Stimulated activated CD4-positive, alpha-beta T cell treated with anti-CD3 and anti-CD28 coated beads, Interleukin-1b, Interleukin-23, amount 100 ng/mL, for 48 hours (primary cell): ENCODE results near the gene SKAP1.
"Not testable (repeated sequence)": the region's sequence is repeated elsewhere in the genome, so short reads cannot be mapped to it uniquely, and the experiment has no call there.

Experiments
- DNase-seq: peaks from one replicate; pipeline ENCODE4 v3.0.0-alpha.2; 2020

The SKAP1 gene

DNA sequence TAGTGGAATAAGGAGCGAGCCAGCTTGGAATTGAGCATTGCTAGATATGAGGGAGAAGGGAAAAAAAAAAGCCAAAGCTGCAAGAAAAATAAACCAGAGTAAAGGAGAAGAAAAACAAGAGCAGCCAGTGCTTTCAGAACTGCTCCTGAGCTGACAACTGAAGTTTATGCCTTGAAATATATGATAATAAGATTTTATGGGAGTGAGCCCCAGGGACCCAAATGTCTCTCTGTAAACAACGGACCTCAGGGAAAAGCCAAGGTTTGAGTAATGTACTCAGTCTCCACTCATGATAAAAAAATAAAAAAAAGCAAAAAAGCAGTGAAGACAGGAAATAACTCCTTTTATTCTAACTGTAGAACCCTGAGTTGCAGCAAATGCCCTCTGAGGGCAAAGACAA, 189.9 kb downstream of the SKAP1 start:
- no peak for DNase-seq

DNA sequence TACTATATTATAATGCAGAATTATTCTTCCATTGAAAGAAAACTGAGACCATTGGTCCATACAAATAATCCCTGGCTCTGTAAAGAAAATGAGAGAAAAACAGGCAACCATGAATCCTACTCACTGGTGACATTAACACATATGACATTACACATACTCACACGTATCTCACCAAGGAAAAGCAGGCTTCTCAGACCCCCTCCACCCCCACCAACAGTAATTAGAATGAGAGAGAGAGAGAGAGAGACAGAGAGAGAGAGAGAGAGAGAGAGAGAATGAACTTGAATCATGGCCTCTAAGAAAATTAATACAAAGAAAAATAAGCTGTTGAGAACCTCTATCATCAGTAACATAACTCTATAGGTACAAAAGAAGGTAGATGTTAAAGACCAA, 190.4 kb downstream of the SKAP1 start:
- no peak for DNase-seq

DNA sequence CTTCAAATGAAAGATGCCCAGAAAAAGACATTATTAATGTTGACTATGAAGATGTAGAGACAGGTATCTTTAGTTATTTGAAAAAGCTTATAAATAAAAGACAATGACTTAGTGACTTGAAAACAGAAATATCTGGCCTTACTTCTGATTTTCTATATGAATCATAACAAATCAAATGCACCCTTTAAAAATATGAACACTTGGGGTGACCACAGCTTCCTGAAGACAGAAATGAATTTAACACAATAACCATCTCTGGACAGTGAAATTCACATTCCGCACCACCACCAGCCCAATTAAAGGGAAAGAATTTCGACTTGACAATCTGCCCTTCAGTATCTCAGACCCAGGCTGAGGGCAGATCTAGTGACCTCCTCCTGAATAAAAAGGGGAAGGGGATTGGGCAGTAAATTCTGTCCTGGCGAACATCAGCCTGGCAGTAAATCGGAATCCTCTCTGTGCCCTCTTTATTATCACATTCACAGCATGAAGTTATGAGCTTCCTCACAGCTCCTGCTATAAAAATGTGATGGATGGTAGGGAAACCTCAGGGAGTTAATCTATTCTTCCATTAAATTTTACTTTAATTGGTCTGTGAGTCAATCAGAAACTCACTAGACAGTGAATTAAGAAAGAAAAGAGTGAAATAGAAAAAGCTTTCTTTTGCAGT, 190.9 kb downstream of the SKAP1 start:
- DNase-seq = no peak

DNA sequence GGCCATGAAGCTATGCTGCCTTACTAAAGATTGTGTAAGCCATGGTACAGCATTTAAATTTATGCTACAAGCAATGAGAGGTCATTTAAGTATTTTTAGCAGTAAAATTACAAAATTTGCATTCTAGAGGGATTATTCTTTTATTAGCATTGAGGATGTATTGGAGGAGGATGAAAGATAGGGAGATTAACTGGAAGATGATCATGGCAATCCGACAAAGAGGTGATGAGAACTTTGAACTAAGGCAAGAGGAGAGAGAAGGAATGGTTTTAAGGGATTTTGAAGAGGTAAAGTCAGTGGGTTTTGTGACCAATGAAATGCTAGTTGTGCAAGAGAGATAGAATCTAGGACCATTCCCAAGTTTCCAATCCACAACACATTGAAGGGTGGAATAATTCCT, 192.6 kb downstream of the SKAP1 start:
- no peak for DNase-seq

DNA sequence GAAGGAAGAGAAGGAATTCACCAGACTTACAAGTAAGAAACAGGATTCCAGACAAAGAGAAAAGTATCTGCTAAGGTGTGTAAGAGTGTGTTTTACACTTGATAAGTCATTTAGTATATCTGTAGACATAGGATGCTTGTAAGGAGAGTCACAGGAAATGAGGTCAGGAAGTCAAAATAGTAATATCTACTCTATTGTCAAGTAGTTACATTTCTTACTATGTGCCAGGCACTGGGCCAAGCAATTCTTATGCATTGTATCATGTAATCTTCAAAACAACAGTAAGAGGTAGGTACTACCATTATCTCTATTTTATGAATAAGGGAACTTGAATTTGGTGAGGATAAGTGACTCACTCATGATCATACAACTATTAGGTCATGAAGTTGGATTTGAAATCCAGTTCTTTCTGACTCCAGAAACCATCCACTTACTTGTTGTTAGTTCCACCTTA, 193.3 kb downstream of the SKAP1 start:
- DNase-seq = no peak

DNA sequence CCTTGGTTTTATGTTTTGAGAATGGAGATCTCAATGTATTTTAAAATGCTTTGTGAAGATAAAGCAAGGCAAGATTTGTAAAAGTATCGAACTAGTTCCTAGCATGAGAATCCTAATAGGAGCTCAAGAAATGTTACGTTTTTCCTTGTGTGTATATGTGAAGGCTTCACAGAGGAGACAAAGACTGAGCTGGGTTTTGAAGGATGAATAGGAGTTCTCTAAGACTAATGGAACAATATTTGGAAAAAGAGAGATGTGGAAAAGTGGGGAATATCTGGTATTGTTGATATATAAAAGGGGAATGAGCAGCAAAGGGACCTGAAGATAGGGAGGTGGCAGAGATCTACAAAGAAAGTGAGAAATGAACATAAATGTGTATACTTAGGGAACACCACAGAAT, 195.1 kb downstream of the SKAP1 start:
- DNase-seq = no peak

DNA sequence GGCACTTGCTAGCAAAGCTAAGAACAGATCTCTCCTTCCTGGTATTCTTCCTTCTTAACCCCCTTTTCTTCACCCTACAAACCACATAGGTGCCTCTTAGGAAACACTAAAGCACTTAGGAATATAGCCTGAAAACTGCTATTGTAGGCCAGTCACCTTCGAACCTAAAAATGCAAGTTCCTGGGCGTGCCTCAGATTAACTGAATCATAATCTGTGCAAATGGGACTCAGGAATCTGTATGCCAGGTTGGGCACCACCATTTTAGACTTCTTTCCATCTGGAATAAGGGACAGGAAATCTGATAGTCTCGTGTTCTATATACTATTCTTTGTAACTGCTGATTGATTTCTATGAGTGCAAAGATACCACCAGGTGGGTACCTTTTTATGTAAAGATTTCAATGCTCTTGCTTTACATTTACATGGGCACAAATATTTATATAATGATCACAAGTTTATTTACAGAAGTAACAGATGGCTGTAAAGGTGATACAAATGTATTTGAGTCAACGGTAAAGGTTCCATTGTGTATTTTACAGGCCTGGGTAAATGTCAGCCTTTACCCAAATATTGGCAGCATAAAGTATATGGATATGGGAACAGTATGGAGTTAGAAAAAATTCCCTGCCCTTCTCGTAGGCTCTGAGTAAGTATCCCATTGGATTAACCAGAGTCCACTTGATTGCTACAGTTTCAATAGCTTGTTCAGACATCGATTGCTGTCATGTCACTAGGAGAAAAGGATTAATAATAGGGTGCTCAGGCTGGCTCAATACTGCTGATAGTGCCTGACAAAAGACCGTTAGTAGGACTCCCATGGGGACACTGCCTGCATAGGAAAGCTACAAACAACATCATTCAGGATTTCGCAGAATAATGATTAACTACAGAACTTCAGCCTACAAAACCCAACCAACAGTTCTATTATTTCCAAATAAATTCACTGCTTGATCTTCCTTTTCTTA, 197.7 kb downstream of the SKAP1 start:
- no peak for DNase-seq

DNA sequence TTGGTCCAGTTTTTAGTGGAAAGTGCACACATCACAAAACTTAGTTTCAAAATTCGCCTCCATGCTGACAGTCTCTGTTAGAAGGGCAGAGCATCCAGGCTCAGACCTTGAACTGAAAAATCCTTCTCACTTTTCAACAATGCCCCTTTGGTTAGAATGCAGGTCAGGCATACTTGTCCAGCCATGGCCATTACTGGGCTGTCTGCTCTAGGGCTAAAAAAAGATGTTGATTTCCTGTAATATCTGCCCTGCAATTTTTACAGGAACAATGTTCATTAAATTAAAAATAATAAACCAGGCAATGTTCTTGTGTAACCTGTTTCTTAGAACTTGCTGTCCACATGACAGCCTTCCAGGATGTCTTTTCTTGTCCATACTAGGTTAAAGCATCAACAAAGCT, 200.1 kb downstream of the SKAP1 start:
- no peak for DNase-seq

DNA sequence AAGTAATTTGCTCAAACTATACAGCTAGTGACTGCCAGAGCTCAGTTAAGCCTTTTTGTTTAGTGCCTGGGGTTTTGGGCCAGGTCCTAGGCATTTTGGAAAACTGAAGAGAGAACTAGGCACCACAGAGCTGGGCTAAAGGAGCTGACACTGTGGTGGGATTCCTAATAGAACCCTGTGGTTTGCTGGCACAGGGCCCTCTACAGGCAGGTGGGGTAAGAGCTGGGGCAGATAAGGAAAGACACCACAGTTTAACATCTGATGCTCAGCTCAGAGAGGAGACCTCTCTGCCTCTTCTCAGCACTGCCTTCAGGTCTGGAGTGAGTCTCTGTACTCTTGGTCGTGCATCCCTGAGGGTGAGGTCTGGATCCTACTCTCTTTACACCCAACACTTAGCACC, 201.3 kb downstream of the SKAP1 start:
- no peak for DNase-seq

DNA sequence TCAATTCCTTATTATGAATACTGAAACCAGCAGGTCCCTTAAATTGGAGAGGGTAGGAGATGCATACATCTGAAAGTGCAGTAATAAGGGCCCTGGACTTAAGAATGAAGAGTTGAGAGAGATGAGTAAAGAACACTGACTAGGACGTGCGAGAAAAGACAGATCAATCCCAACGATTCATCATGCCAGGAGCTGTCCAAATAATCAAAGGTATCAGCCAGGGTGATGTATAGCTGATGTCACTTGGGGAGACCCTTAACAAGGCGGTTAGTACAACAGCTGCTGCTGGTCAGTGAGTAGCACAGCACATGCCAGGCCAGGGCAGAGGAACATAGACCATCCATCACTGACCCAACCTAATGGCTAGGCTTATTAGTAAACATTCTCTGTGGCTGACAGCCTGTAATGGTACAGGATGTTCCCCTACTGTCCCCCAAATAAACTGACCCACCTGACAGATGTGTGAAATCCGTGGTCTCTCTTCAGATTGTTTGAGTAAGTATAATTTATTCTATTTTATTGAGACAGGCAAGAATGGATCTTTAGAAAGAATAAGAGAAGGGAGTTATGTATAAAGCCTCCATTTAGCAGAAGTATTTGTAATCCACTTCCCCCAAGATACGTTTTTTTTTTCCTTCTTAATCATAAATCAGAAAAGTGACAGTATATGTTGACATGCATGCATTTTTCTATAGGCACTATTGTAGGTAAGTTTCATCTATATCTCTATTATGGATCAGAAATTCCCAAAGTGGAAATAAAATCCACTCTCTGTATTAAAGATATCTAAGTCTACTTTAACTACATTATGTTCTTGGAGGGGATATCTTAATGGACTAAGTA, 204.1 kb downstream of the SKAP1 start:
- no peak for DNase-seq

DNA sequence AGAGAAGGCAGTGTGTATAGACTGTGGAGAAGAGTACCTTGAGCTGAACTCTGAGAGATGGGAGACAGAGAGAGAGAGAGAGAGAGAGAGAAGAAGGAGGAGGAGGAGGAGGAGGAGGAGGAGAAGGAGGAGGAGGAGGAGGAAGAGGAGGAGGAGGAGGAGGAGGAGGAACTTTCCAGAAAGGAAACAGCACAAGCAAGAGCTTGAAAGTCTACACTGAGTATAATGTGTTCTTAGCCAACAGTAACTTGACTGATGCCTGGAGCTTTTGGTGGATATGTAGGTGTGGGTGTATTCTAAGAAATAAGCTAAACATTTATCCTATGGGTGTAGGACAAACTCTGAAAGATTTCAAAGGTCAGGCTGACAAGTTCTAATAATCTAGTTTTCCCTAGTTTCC, 206.1 kb downstream of the SKAP1 start:
- DNase-seq = no peak

DNA sequence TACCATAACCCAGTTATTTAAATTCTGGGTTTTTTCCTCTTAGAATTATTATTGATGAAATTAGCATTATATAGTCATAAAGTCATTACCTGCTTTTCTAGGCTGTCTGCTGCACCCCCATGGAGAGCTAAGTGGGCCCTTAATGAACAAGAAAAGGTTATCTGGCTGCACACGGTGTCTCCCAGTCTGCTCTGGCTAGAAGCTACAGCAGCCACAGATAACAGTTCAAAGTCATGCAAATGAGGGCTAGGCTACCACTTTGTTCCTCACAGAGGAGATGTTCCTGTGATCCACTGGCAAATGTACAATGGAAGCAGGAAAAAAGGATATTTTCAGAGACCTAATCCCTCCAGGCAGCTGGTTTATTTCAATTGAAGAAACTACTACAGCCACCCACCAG, 210.4 kb downstream of the SKAP1 start:
- no peak for DNase-seq

DNA sequence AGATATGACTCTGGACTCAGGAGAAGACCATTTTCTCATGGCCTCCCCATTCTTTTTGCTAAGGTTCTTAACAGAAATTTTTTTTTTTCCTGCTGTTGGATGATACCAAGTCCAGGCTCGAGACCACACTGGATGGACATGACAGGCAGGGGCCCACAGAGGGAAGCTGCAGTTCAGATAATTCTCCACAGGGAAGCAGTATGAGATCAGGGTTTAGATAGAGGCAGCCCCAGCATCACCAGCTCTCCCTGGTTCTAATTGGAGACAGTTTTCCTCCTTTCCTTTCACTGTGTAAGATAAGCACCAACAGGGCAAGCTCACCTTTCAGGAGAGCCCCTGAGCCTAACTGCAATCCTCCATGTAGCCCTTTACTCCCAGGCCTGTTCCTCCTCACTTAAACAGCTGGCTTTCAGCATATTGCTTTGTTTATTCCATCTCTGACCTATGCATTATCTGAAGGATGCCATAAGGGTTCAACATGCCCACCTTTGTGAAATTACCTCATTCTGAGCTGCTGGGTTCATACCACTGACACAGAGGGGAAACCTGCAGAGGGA, 214.4 kb downstream of the SKAP1 start:
- no peak for DNase-seq

DNA sequence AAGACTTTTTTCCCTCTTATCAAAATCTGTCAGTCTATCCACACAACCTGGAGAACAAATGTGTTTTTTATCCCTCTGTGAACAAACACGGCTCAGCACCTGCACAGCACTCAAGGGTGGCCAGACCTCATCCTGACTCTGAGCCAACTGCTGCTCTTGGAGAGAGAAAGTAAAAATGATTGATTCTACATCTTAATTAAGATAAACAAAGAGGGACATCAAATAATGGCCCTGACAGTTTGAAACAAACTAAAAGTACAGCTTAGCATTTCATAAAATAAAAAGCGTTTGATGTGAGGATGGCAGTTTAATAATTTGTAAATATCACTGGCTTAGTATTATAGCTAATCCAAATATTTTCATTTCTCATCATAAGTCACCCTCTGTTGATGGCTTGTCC, 216.2 kb downstream of the SKAP1 start:
- DNase-seq = no peak

DNA sequence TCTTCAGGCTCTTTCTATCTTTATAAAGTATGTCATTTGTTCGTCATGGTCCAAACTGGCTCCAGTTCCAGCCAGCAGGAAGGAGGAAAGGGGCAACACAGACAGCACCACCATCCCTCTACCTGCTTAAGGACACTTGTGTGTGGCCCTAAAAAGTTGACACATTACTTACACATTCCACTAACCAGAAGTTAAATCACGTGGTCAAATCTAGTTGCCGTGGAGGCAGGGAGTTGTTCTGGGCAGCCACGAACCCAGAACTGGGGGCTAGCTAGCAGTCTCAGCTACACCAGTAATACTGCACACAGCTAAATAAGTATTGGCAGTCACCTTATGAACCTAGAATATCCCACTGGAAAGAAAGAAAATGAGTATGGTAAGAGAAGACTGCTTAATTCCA, 218.2 kb downstream of the SKAP1 start:
- no peak for DNase-seq

DNA sequence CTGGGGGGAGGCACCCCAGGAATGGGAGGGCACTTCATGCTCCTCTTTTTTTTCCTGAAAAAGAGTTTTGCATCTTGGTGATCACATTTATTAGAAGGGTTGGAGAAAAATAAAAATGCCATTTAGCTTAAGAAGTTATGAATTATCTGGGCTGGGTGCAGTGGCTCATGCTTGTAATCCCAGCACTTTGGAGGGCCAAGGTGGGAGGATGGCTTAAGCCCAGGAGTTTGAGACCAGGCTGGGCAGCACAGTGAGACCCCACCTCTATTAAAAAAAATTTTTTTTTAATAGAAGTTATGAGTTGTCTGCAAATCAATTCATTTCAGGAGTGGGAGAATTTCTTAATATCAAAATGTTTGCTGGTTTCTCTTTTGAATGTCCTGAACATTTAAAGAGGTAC, 219.0 kb downstream of the SKAP1 start:
- DNase-seq = no peak

DNA sequence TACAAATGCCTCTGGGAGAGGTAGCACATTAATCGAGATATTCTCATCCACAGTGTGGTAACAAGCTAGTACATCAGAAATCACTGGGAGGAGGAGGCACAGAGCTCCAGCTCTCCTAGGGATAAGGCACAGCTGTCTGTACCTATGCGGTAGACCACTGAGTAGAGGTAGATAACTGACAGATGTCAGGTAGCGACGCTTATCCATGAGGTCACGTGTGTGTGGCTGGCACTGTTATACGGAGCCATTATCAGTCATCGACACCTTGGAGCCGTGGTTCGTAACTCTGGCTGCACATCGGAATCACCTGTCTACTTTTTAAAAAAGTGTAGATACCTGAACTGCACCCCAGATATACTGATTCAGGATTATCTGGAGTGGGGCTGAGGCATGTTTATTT, 220.0 kb downstream of the SKAP1 start:
- DNase-seq = no peak

DNA sequence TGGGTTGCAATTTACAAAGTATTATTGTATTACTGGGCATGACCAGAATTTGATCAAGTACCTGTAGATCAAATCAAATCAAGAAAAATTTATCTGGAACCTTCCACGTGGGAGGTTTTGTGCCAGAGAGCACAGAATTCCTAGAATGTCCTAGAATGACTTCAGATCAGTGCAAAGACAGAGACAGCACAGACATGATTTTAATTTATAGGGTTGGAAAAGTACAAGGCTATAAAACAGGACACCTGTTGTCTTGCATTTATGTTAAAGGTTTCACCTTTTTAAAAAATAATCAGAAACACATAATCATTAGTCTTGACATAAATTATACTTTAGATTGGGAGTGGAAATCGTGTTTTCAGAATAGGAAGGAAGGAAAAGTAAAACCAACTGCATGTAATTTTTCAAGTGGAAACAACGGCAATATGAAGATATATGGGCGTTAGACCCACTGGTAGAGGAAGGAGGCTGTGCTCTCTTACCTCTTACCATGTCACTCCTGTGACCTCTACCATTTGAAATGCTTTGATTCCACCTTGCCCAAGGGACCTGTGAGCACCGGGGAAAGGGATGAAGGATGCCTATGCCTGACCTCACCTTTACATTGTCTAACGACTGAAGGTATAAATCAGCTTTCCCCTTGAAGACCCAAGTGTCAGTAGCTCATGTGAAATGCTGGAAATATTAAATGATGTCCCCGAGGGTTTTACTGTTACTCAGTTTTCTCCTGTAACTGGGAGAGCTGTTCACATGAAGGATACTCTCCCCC, 222.1 kb downstream of the SKAP1 start:
- no peak for DNase-seq

DNA sequence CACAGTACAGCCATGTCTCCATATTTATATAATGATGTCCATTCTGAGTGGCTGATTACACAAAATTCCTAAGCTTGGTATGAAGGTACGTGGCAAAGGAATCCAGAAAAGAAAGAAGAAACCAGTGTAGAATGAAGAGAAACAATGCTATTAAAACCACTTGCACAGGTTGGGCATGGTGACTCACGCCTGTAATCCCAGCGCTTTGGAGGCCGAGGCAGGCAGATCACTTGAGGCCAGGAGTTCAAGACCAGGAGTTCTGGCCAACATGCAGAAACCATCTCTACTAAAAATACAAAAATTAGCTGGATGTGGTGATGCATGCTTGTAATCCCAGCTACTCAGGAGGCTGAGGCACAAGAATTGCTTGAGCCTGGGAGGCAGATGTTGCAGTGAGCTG, 223.0 kb downstream of the SKAP1 start:
- not testable (repeated sequence) for DNase-seq

DNA sequence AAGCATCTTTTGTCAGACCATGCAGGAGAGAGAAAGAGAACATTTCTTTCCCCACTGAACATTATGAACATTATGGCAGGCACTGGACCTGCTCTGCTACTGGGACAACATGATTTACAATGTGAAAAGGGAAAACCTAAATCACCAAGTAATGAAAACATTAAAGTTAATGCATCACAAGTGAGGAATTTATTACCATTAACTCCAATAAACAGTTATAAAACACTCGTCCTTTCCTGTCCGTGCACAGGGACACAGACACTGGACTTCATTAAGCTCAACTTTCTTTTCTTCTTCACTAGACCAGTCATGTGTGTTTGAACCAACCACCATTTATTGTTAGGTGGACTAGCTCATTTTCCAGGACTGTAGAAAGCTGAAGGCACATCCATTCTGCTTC, 227.1 kb downstream of the SKAP1 start:
- no peak for DNase-seq

DNA sequence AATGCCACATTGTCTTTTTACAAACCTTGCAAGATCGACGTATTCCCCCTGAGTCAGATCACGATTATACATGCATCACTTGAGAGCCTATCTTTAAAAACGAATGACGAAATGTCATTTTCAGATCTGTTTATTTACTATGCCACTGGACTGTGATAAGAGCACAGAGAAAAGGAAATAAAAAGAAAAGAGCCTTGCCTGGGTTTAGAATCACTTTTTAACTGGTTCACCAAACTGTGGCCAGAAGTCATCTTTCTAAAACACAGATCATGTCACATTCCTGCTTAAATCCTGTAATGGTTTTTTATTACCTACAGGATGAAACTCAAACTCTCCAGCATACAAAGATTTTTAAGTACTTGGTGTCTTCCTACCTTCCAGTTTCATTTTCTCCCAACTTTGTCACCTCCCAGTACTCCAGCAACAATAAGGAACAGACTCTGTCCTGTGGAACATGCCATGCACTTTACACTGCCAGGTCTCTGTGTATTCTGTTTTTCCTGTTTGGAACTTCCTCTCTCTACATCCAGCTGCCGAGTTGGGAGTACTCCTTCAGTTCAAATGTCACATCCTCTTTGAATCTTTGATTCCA, 231.0 kb downstream of the SKAP1 start:
- no peak for DNase-seq

DNA sequence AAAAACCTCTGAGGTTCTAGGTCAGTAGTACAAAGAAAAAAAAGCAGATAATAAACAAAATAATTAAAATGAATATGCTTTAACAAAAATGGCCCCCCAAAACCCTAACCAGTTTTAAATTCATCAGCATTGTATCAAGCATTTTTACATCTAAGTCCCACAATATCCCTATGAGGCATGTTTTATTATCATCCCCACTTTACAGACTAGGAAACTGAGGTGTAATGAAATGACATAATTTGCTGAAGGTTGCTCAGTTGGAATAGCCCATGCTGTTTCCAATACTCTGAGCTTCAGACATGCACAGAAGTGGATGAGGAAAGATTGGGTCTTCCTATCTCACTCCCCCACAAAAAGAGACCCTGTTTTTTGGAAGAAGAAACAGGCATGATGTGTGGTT, 234.1 kb downstream of the SKAP1 start:
- no peak for DNase-seq
